Breast epithelium (tissue), 3 donors: ENCODE measurements around the gene SPG11.

ENCODE experiments used
- CTCF ChIP-seq, 3 donors: fragments of 450-650 bp; IDR thresholded peaks; one replicate each; pipeline ENCODE4 v1.5.1; 2016 to 2017; ENCODE audit warnings: antibody characterized with exemption in 3 of 3, mild to moderate bottlenecking in 3 of 3, moderate library complexity in 3 of 3
- POLR2AphosphoS5 ChIP-seq, 3 donors: sonication (generic); formaldehyde crosslinking; IDR thresholded peaks; one replicate each; pipeline ENCODE4 v1.6.1; 2017; ENCODE audit warnings: antibody characterized with exemption in 3 of 3

- TF ChIP-seq POLR2AphosphoS5 (IDR thresholded peaks at IDR 0.05) = no peak
- TF ChIP-seq CTCF (IDR thresholded peaks at IDR 0.05) = no peak
Observed at GRCh38 chr15:44535523-44536301, 127.8 kb downstream of the SPG11 start.
